ENCODE data around the gene PHF2.

DNA sequence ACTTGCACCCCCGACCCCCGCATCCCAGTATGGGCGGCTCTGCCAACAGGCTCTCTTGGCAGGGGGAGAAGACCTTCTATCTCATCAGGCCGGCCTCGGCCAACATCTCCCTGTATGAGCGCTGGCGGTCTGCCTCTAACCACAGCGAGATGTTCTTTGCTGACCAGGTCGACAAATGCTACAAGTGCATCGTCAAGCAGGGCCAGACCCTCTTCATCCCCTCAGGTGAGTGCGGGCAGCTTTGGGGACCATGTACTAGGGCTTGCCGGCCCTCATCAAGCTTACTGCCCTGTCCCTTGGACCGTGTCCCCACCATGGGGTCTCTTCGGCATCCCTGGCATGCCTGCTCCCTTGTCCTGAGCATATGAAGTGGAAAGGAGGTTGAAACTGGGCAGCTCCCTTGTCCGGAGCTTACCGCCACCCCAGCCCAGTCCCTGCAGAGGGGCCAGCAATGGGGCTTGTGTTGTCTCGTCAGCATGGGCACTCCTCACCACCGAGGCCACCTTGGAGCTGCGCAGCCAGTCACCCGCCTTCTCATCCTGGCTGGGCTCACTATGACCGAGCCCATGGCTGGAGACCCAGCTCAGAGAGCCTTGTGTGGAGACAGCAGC lies 78.1 kb downstream of the PHF2 start:
- TF ChIP-seq, protein P1, sequence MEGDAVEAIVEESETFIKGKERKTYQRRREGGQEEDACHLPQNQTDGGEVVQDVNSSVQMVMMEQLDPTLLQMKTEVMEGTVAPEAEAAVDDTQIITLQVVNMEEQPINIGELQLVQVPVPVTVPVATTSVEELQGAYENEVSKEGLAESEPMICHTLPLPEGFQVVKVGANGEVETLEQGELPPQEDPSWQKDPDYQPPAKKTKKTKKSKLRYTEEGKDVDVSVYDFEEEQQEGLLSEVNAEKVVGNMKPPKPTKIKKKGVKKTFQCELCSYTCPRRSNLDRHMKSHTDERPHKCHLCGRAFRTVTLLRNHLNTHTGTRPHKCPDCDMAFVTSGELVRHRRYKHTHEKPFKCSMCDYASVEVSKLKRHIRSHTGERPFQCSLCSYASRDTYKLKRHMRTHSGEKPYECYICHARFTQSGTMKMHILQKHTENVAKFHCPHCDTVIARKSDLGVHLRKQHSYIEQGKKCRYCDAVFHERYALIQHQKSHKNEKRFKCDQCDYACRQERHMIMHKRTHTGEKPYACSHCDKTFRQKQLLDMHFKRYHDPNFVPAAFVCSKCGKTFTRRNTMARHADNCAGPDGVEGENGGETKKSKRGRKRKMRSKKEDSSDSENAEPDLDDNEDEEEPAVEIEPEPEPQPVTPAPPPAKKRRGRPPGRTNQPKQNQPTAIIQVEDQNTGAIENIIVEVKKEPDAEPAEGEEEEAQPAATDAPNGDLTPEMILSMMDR (IDR thresholded peaks at IDR 0.05) = no peak
- no peak for TF ChIP-seq EZH2 (IDR thresholded peaks at IDR 0.05; ENCODE audit: borderline replicate concordance, insufficient read depth, low read depth, low read length, poor library complexity, severe bottlenecking)
